Body of pancreas (tissue), 4 donors: ENCODE results near the gene ZNF532.

Experiments
- POLR2A ChIP-seq, 3 donors: fragments of 450-650 bp; IDR thresholded peaks; one replicate each; pipeline ENCODE4 v1.6.1; 2016; ENCODE audit warnings: antibody characterized with exemption in 3 of 3, mild to moderate bottlenecking in 2 of 3
- TF ChIP-seq, protein P1 (sequence below), 7 experiments: fragments of 450-650 bp in 4 of 7; fragments of 200-600 bp in 3 of 7; sonication (generic) in 3 of 7; IDR thresholded peaks; one replicate each; pipeline ENCODE4 v1.5.1; 2016 to 2019; ENCODE audit warnings: antibody characterized with exemption in 7 of 7

DNA sequence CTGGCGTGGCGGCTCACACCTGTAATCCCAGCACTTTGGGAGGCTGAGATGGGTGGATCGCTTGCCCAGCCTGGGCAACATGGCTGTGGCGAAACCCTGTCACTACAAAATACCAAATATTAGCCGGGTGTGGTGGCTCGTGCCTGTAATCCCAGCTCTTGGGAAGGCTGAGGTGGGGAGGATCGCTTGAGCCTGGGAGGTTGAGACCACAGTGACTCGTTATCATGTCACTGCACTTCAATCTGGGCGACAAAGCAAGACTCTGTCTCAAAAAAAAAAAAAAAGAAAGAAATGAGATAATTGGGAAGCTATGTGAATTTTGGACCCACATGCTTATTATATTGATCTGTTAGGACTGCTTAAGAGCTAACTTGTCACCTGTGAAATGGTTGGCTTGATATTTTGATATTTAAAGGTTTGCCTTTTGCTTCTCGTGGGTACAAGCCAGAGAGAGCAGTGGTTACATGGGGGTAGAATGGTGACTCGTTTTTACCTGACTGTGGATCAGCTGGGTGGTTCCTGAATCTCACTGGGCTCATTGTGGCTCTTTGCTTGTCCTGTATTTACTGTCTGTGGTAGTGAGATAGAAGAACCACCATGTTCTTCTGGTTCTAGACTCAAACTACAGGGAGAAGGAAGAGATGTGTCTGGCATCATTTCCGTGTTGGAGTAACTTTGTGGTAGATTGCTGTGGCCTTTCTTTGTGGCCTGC lies 28.9 kb downstream of the ZNF532 start:
- TF ChIP-seq, protein P1, sequence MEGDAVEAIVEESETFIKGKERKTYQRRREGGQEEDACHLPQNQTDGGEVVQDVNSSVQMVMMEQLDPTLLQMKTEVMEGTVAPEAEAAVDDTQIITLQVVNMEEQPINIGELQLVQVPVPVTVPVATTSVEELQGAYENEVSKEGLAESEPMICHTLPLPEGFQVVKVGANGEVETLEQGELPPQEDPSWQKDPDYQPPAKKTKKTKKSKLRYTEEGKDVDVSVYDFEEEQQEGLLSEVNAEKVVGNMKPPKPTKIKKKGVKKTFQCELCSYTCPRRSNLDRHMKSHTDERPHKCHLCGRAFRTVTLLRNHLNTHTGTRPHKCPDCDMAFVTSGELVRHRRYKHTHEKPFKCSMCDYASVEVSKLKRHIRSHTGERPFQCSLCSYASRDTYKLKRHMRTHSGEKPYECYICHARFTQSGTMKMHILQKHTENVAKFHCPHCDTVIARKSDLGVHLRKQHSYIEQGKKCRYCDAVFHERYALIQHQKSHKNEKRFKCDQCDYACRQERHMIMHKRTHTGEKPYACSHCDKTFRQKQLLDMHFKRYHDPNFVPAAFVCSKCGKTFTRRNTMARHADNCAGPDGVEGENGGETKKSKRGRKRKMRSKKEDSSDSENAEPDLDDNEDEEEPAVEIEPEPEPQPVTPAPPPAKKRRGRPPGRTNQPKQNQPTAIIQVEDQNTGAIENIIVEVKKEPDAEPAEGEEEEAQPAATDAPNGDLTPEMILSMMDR (IDR thresholded peaks at IDR 0.05): no peak
- TF ChIP-seq POLR2A (IDR thresholded peaks at IDR 0.05): no peak
